ENCODE data around the gene CEND1.

The CEND1 gene

GRCh38 chr11:823441-824291, 33.8 kb upstream of the CEND1 start:
- Mint-ChIP-seq H3K9me3 (no peaks in the 10 kb centered on the region), H3K4me1 (ENCODE audit: low read depth) (peaks cover 8% of the 10 kb centered on the region), H3K4me3 (no peak overlapping the region), H3K36me3 (ENCODE audit: low read depth) (peaks cover 6% of the 10 kb centered on the region), H3K27ac (no peak overlapping the region), H3K27me3 (ENCODE audit: low read depth) (peaks cover 13% of the 10 kb centered on the region)

GRCh38 chr11:821512-822371, 31.9 kb upstream of the CEND1 start:
- no peaks in the 10 kb centered on the region for H3K27me3 Mint-ChIP-seq (ENCODE audit: low read depth)
- H3K9me3 Mint-ChIP-seq, result no peaks in the 10 kb centered on the region
- H3K27ac Mint-ChIP-seq, result no peak overlapping the region
- H3K4me1 Mint-ChIP-seq (ENCODE audit: low read depth), result peaks cover 6% of the 10 kb centered on the region
- peaks cover 6% of the 10 kb centered on the region for H3K36me3 Mint-ChIP-seq (ENCODE audit: low read depth)
- no peak overlapping the region for H3K4me3 Mint-ChIP-seq

GRCh38 chr11:820655-821511, 31.0 kb upstream of the CEND1 start:
- H3K27me3 Mint-ChIP-seq (ENCODE audit: low read depth), result no peaks in the 10 kb centered on the region
- H3K4me3 Mint-ChIP-seq, result peak overlapping the region; percentile 82
- peak overlapping the region; percentile 20 for H3K27ac Mint-ChIP-seq
- peaks cover 7% of the 10 kb centered on the region for H3K4me1 Mint-ChIP-seq (ENCODE audit: low read depth)
- no peaks in the 10 kb centered on the region for H3K9me3 Mint-ChIP-seq
- H3K36me3 Mint-ChIP-seq (ENCODE audit: low read depth), result peaks cover 6% of the 10 kb centered on the region

DNA sequence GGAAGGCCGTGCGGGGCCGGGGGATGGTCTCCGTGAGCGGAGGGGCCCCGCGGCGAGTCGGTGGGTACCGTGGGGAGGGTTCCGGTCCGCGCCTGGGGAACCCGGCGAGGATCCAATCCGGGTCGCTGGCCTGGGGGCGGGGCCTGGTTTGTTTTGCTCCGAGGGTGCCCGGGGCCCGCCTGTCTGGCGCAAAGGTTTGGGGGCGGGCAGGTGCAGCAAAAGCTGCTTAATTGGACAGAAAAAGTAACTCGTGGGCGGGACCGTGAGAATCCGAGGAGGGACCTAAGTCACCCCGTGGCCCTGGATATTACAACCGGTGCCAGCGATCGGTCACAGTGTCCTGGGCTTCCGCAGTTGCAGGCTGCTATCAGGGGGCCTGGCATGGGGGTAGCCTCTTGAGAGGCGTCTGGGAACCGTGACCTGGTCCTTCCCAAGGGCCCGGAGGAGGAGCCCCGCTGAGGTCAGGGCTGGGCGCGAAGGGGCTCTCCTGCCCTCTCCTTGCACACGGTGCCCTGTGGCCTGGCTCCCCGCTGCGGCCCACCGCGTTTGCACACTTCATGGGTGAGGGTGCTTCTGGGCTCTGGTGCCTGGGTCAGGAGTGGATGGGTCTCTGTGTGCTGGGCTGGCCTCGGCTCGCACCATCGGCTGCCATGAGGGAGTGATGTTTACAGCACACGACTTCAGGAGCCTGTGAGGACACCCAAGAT, 30.2 kb upstream of the CEND1 start:
- H3K4me1 Mint-ChIP-seq (ENCODE audit: low read depth), result peaks cover 7% of the 10 kb centered on the region
- no peaks in the 10 kb centered on the region for H3K9me3 Mint-ChIP-seq
- peak overlapping the region; percentile 78 for H3K27ac Mint-ChIP-seq
- peak overlapping the region; percentile 82 for H3K4me3 Mint-ChIP-seq
- peaks cover 3% of the 10 kb centered on the region for H3K36me3 Mint-ChIP-seq (ENCODE audit: low read depth)
- H3K27me3 Mint-ChIP-seq (ENCODE audit: low read depth), result no peaks in the 10 kb centered on the region

- Mint-ChIP-seq H3K27ac (peak overlapping the region; percentile 62), H3K4me1 (ENCODE audit: low read depth) (peaks cover 7% of the 10 kb centered on the region), H3K36me3 (ENCODE audit: low read depth) (no peaks in the 10 kb centered on the region), H3K9me3 (no peaks in the 10 kb centered on the region), H3K4me3 (peak overlapping the region; percentile 84), H3K27me3 (ENCODE audit: low read depth) (no peaks in the 10 kb centered on the region)
These were observed 29.4 kb upstream of the CEND1 start for GRCh38 chr11:819129-819931.

DNA sequence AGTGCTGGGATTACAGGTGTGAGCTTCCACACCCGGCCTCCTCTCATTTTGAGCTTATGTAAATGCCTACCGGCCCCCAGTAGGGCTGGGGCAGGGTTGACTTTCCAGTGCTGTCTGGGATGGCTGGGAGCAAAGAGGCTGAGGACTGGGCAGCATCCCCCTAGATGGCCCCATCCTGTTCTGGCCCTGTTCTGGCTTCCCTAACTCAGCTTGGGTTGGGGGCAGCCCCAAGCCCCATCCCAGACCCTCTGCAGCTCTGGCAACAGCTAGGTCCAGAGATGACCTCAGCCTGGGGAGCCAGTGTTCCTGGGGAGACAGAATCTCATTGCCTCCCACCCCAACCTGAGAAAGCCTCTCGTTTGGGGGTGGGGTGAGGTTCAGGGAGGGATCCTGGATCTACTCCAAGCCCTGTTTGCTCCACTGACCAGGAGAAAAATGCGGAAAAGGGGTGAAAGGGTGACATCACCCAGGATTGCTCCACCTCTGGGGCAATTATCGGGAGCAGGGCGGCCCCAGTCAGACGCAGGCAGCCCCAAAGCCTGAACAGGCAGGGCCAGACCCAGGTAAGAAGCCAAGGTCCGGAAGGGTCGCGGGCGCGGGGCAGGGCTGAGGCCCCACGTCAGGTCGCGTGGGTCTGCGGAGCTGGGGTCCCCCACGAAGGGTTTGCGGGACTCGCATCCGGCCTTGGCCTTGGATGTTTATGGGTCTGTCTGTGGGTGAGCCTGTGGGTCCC, 28.7 kb upstream of the CEND1 start, which contains the start of gene PNPLA2:
Gene PNPLA2, plus strand, starts transcription at position 519 of the 733 bp plus-strand sequence. CDS start 805 bp downstream, outside the sequence.
- H3K4me3 Mint-ChIP-seq, result peak within 1 kb of the TSS; percentile 84

DNA sequence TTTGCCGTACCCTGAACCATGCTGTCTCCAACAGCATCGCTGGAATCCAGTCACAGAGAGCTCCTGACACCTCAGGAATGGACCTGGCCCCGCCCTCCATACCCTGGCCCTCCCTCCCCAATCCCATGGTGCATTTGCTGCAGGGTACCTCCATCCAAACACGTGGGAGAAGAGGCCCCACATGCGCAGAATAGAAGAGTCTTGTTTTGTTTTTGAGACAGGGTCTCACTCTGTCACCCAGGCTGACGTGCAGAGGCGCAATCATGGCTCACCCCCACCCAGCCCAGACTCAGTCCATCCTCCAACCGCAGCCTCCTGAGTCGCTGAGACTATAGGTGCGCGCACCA, 26.5 kb upstream of the CEND1 start:
- H3K4me1 Mint-ChIP-seq (ENCODE audit: low read depth), result peaks cover 7% of the 10 kb centered on the region
- no peaks in the 10 kb centered on the region for H3K9me3 Mint-ChIP-seq
- no peaks in the 10 kb centered on the region for H3K27me3 Mint-ChIP-seq (ENCODE audit: low read depth)
- H3K4me3 Mint-ChIP-seq, result no peak overlapping the region
- H3K36me3 Mint-ChIP-seq (ENCODE audit: low read depth), result peaks cover 16% of the 10 kb centered on the region
- no peak overlapping the region for H3K27ac Mint-ChIP-seq

More for the DNA sequence above, 28.7 kb upstream of the CEND1 start, which contains the start of gene PNPLA2:
- Mint-ChIP-seq H3K27ac (peak within 1 kb of the TSS; percentile 70), H3K36me3 (ENCODE audit: low read depth) (peaks cover 3% of the 10 kb centered on the region), H3K27me3 (ENCODE audit: low read depth) (no peaks in the 10 kb centered on the region), H3K9me3 (no peaks in the 10 kb centered on the region), H3K4me1 (ENCODE audit: low read depth) (peaks cover 7% of the 10 kb centered on the region)

DNA sequence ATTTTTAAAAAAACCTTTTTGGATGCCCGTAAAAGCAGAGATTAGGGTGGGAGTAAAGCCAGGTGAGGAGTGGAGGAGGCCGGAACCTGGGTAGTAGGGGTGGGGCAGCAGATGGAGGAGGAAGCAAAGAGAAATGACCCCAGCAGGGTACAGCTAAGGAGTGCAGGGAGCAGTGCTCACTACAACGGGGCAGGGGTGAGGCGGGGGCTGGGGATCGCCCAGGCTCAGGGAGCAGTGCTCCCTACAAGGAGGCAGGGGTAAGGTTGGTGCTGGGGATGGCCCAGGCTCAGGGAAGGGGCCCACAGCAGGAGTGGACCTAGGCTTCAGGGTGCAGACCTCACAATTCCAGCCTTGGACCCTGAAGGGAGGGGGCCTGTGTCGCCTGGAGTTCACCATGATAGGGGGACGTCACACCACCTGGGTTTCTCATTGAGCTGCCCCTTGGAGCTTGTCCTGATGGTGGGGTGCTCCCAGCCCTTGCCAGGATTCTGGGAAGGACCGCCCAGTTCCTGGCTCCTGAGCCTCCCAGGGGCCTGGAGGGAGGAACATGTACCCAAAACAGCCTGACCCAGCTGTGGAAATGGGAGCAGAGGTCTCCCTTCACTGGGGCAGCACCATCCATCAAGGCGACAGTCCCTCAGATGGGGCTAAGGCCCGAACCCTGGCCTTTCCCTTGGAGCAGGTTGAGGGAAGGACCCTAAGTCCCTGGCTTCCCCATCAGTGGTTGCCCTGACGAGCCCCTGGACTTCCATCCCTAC, 26.0 kb upstream of the CEND1 start:
- no peak overlapping the region for H3K4me3 Mint-ChIP-seq
- peaks cover 21% of the 10 kb centered on the region for H3K36me3 Mint-ChIP-seq (ENCODE audit: low read depth)
- H3K4me1 Mint-ChIP-seq (ENCODE audit: low read depth), result peaks cover 7% of the 10 kb centered on the region
- no peaks in the 10 kb centered on the region for H3K9me3 Mint-ChIP-seq
- H3K27me3 Mint-ChIP-seq (ENCODE audit: low read depth), result no peaks in the 10 kb centered on the region
- no peak overlapping the region for H3K27ac Mint-ChIP-seq

GRCh38 chr11:813456-814096, 23.7 kb upstream of the CEND1 start:
- peaks cover 15% of the 10 kb centered on the region for H3K4me1 Mint-ChIP-seq (ENCODE audit: low read depth)
- H3K4me3 Mint-ChIP-seq, result no peak overlapping the region
- no peaks in the 10 kb centered on the region for H3K9me3 Mint-ChIP-seq
- H3K36me3 Mint-ChIP-seq (ENCODE audit: low read depth), result peaks cover 22% of the 10 kb centered on the region
- no peaks in the 10 kb centered on the region for H3K27me3 Mint-ChIP-seq (ENCODE audit: low read depth)
- H3K27ac Mint-ChIP-seq, result no peak overlapping the region

DNA sequence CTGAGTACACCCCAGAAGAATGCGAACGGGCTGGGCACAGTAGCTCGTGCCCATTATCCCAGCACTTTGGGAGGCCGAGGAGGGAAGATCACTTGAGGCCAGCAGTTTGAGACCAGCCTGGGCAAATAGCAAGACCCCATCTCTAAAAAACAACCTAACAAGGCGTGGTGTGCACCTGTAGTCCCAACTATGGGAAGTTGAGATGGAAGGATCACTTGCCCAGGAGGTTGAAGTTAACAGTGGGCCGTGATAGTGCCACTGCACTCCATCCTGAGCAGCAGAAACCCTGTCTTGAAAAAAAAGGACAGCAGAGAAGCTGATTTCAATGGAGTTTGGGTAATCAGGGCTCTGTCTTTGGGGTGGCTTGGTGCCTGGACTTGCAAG, 23.2 kb upstream of the CEND1 start:
- Mint-ChIP-seq H3K27me3 (ENCODE audit: low read depth) (no peaks in the 10 kb centered on the region), H3K9me3 (no peaks in the 10 kb centered on the region), H3K36me3 (ENCODE audit: low read depth) (peaks cover 22% of the 10 kb centered on the region), H3K27ac (no peak overlapping the region), H3K4me1 (ENCODE audit: low read depth) (peaks cover 17% of the 10 kb centered on the region), H3K4me3 (no peak overlapping the region)

DNA sequence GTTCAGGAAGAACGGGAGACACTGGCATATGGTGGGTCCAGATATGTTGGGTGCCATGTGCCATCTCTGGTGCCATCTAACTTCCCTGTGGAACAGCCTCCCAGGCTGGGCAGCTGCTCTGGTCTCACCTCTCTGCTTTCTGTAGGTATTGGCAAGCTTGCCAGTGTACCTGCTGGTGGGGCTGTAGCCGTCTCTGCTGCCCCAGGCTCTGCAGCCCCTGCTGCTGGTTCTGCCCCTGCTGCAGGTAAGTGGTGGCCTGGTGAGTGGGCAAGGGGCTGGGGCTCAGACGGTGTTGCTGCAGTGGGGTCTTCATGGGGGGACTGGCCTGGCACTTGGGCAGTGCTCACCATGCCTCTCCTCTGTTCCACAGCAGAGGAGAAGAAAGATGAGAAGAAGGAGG, 22.5 kb upstream of the CEND1 start:
- Mint-ChIP-seq H3K4me1 (ENCODE audit: low read depth) (peaks cover 21% of the 10 kb centered on the region), H3K27ac (peak overlapping the region; percentile 55), H3K27me3 (ENCODE audit: low read depth) (no peaks in the 10 kb centered on the region), H3K9me3 (no peaks in the 10 kb centered on the region), H3K4me3 (peak overlapping the region; percentile 10), H3K36me3 (ENCODE audit: low read depth) (peaks cover 25% of the 10 kb centered on the region)
